WTC11 (cell line): Measurements from ENCODE around the gene VWA8. TPM values are rescaled to one million over a fixed set of nuclear protein-coding genes. Genes with fewer than 3 reads are reported as not detected.

ENCODE experiments used
- ATAC-seq: fragments of 200-7000 bp; cut with Tn5 transposase; 2 replicates; pipeline ENCODE4 v1.10.0; 2021; ENCODE audit warnings: mild to moderate bottlenecking, moderate library complexity
- CTCF ChIA-PET: fragments of 300-600 bp; sonication (Branson Sonifier 250); formaldehyde crosslinking; loops from one replicate; lab custom pipeline; 2021; ENCODE audit warnings: antibody characterized with exemption; lab: Charles Lee
- POLR2A ChIA-PET: fragments of 350-600 bp; sonication (Branson Sonifier 250); formaldehyde crosslinking; loops from one replicate; lab custom pipeline; 2021; ENCODE audit warnings: antibody characterized with exemption; lab: Charles Lee
- DNase-seq: peaks from one replicate; pipeline ENCODE4 v3.0.0; 2021; ENCODE audit warnings: low spot score
- H3K27ac Mint-ChIP-seq: 2 replicates; pipeline ENCODE4 v1.8.0; 2021; ENCODE audit warnings: mixed read lengths
- H3K27me3 Mint-ChIP-seq: 2 replicates; pipeline ENCODE4 v1.8.0; 2021; ENCODE audit warnings: low read depth, mild to moderate bottlenecking, moderate library complexity, mixed read lengths
- H3K36me3 Mint-ChIP-seq: 2 replicates; pipeline ENCODE4 v1.8.0; 2021; ENCODE audit warnings: mixed read lengths
- H3K4me1 Mint-ChIP-seq: 2 replicates; pipeline ENCODE4 v1.8.0; 2022; ENCODE audit warnings: mixed read lengths
- H3K4me3 Mint-ChIP-seq: 2 replicates; pipeline ENCODE4 v1.8.0; 2021; ENCODE audit warnings: mild to moderate bottlenecking, moderate library complexity, mixed read lengths
- H3K9me3 Mint-ChIP-seq: 2 replicates; pipeline ENCODE4 v1.8.0; 2021; ENCODE audit warnings: mixed read lengths
- ATF2 ChIP-seq: sonication (generic); formaldehyde crosslinking; IDR thresholded peaks from 2 replicates; pipeline ENCODE4 v1.8.1; 2022; ENCODE audit warnings: low read depth, missing genetic modification reagents, borderline replicate concordance
- IRF2 ChIP-seq: sonication (generic); formaldehyde crosslinking; IDR thresholded peaks from 2 replicates; pipeline ENCODE4 v1.8.0; 2022; ENCODE audit warnings: low read depth, missing genetic modification reagents, borderline replicate concordance
- KAT7 ChIP-seq: sonication (generic); formaldehyde crosslinking; IDR thresholded peaks from 2 replicates; pipeline ENCODE4 v1.8.1; 2023; ENCODE audit warnings: missing genetic modification reagents, mild to moderate bottlenecking, borderline replicate concordance
- MXD4 ChIP-seq: fragments of 250-450 bp; sonication (Bioruptor Pico); IDR thresholded peaks from 2 replicates; pipeline ENCODE4 v1.8.0; 2021; ENCODE audit warnings: mild to moderate bottlenecking, moderate library complexity, borderline replicate concordance
- ZNF219 ChIP-seq: sonication (generic); formaldehyde crosslinking; IDR thresholded peaks from 2 replicates; pipeline ENCODE4 v1.8.0; 2023; ENCODE audit warnings: missing genetic modification reagents, mild to moderate bottlenecking, borderline replicate concordance
- ZNF281 ChIP-seq: sonication (generic); formaldehyde crosslinking; IDR thresholded peaks from 2 replicates; pipeline ENCODE4 v1.8.0; 2023; ENCODE audit warnings: mild to moderate bottlenecking, missing genetic modification reagents
- ZNF416 ChIP-seq: fragments of 250-450 bp; sonication (Bioruptor Pico); IDR thresholded peaks from 2 replicates; pipeline ENCODE4 v1.9.0; 2021; ENCODE audit warnings: mild to moderate bottlenecking, inconsistent platforms
- ZNF671 ChIP-seq: fragments of 250-450 bp; sonication (Bioruptor Pico); IDR thresholded peaks from 2 replicates; pipeline ENCODE4 v1.8.0; 2021; ENCODE audit warnings: mild to moderate bottlenecking
- total RNA-seq: library from RNA; stranded (reverse); gene quantifications from 3 replicates; pipeline ENCODE4 v1.2.3, GENCODE V29; 2021
- TF ChIP-seq, protein P1 (sequence below): fragments of 200-600 bp; IDR thresholded peaks from 2 replicates; pipeline ENCODE4 v1.8.0; 2022; ENCODE audit warnings: antibody characterized with exemption
- TF ChIP-seq, protein P2 (sequence below): fragments of 250-450 bp; sonication (Bioruptor Pico); IDR thresholded peaks from 2 replicates; pipeline ENCODE4 v1.9.0; 2021; ENCODE audit warnings: moderate library complexity, mild to moderate bottlenecking, inconsistent platforms, borderline replicate concordance
- TF ChIP-seq, protein P3 (sequence below): fragments of 250-450 bp; sonication (Bioruptor Pico); IDR thresholded peaks from 2 replicates; pipeline ENCODE4 v1.8.0; 2021; ENCODE audit warnings: mild to moderate bottlenecking
- TF ChIP-seq, protein P4 (sequence below): sonication (generic); formaldehyde crosslinking; IDR thresholded peaks from 2 replicates; pipeline ENCODE4 v1.8.1; 2022; ENCODE audit warnings: mild to moderate bottlenecking, missing genetic modification reagents, moderate library complexity, borderline replicate concordance
- TF ChIP-seq, protein P5 (sequence below): sonication (generic); formaldehyde crosslinking; IDR thresholded peaks from 2 replicates; pipeline ENCODE4 v1.8.1; 2023; ENCODE audit warnings: mild to moderate bottlenecking, missing genetic modification reagents, moderate library complexity

The VWA8 gene
- total RNA-seq, 1 experiment from 2014 or later: 19.9 TPM

GRCh38 chr13:41833201-41833600, 127.7 kb downstream of the VWA8 start (continued):
- no peak for TF ChIP-seq ATF2 (CRISPR knock-in tag)

- no peak for TF ChIP-seq ZNF281
- TF ChIP-seq IRF2 (CRISPR knock-in tag): no peak
- Mint-ChIP-seq H3K4me1 (peaks cover 3% of the 10 kb centered on the region), H3K36me3 (peaks cover 9% of the 10 kb centered on the region), H3K4me3 (no peak overlapping the region), H3K27me3 (no peaks in the 10 kb centered on the region), H3K9me3 (no peaks in the 10 kb centered on the region), H3K27ac (no peak overlapping the region)
- ChIA-PET CTCF (no interaction called here), POLR2A (no interaction called here)
- DNase-seq (no peak), ATAC-seq (no peak)
Measured at GRCh38 chr13:41827507-41828213, 133.2 kb downstream of the VWA8 start.

DNA sequence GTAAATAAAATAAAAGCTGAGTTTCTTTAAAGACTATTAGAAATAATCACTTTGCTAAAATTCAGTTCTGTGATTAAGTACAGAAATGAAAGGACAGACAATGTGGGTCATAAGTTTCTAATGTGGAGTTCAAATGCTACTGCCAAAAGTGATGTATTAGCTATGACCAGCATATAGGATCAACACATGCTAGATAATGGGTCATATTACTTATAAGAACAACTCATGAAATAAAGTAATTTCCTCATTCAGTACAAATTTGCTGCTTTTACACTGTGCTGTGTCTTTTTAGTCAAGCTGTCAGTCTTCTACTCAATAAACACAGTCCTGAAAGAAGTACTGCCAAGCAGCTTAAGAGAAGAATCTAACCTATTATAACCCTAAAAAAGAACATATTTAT, 135.2 kb downstream of the VWA8 start:
- Mint-ChIP-seq H3K27me3 (no peaks in the 10 kb centered on the region), H3K36me3 (peaks cover 4% of the 10 kb centered on the region), H3K4me3 (no peak overlapping the region), H3K27ac (no peak overlapping the region), H3K9me3 (no peaks in the 10 kb centered on the region), H3K4me1 (peaks cover 14% of the 10 kb centered on the region)
- TF ChIP-seq ZNF671 (CRISPR knock-in tag) (no peak), ZNF416 (no peak)
- TF ChIP-seq, protein P1, sequence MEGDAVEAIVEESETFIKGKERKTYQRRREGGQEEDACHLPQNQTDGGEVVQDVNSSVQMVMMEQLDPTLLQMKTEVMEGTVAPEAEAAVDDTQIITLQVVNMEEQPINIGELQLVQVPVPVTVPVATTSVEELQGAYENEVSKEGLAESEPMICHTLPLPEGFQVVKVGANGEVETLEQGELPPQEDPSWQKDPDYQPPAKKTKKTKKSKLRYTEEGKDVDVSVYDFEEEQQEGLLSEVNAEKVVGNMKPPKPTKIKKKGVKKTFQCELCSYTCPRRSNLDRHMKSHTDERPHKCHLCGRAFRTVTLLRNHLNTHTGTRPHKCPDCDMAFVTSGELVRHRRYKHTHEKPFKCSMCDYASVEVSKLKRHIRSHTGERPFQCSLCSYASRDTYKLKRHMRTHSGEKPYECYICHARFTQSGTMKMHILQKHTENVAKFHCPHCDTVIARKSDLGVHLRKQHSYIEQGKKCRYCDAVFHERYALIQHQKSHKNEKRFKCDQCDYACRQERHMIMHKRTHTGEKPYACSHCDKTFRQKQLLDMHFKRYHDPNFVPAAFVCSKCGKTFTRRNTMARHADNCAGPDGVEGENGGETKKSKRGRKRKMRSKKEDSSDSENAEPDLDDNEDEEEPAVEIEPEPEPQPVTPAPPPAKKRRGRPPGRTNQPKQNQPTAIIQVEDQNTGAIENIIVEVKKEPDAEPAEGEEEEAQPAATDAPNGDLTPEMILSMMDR: no peak
- ATAC-seq: no peak
- ChIA-PET CTCF (no interaction called here), POLR2A (no interaction called here)
- DNase-seq: no peak

GRCh38 chr13:41823476-41823875, 137.4 kb downstream of the VWA8 start:
- Mint-ChIP-seq H3K27ac (no peak overlapping the region), H3K36me3 (peaks cover 10% of the 10 kb centered on the region; the same call in 1 of the 2 replicates)
- CTCF ChIA-PET: no interaction called here

More at GRCh38 chr13:41823476-41823875, 137.4 kb downstream of the VWA8 start:
- H3K9me3 Mint-ChIP-seq: no peaks in the 10 kb centered on the region
- H3K4me3 Mint-ChIP-seq: no peak overlapping the region
- H3K27me3 Mint-ChIP-seq: no peaks in the 10 kb centered on the region
- no peak for DNase-seq
- H3K4me1 Mint-ChIP-seq: peaks cover 14% of the 10 kb centered on the region
- ATAC-seq: no peak
- TF ChIP-seq ZNF281 (no peak), ZNF219 (CRISPR knock-in tag) (no peak), KAT7 (CRISPR knock-in tag) (no peak), MXD4 (CRISPR knock-in tag) (no peak)
- TF ChIP-seq, protein P2, sequence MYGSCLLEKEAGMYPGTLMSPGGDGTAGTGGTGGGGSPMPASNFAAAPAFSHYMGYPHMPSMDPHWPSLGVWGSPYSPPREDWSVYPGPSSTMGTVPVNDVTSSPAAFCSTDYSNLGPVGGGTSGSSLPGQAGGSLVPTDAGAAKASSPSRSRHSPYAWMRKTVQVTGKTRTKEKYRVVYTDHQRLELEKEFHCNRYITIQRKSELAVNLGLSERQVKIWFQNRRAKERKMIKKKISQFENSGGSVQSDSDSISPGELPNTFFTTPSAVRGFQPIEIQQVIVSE (CRISPR knock-in tag): no peak
- TF ChIP-seq, protein P3, sequence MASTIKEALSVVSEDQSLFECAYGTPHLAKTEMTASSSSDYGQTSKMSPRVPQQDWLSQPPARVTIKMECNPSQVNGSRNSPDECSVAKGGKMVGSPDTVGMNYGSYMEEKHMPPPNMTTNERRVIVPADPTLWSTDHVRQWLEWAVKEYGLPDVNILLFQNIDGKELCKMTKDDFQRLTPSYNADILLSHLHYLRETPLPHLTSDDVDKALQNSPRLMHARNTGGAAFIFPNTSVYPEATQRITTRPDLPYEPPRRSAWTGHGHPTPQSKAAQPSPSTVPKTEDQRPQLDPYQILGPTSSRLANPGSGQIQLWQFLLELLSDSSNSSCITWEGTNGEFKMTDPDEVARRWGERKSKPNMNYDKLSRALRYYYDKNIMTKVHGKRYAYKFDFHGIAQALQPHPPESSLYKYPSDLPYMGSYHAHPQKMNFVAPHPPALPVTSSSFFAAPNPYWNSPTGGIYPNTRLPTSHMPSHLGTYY (CRISPR knock-in tag): no peak
- TF ChIP-seq, protein P4, sequence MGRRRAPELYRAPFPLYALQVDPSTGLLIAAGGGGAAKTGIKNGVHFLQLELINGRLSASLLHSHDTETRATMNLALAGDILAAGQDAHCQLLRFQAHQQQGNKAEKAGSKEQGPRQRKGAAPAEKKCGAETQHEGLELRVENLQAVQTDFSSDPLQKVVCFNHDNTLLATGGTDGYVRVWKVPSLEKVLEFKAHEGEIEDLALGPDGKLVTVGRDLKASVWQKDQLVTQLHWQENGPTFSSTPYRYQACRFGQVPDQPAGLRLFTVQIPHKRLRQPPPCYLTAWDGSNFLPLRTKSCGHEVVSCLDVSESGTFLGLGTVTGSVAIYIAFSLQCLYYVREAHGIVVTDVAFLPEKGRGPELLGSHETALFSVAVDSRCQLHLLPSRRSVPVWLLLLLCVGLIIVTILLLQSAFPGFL (CRISPR knock-in tag): no peak
- TF ChIP-seq, protein P5, sequence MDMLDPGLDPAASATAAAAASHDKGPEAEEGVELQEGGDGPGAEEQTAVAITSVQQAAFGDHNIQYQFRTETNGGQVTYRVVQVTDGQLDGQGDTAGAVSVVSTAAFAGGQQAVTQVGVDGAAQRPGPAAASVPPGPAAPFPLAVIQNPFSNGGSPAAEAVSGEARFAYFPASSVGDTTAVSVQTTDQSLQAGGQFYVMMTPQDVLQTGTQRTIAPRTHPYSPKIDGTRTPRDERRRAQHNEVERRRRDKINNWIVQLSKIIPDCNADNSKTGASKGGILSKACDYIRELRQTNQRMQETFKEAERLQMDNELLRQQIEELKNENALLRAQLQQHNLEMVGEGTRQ (CRISPR knock-in tag): no peak
- TF ChIP-seq, all 79 proteins: peak for 0
- POLR2A ChIA-PET: no interaction called here
